Ovary (tissue), 3 donors: ENCODE results near the gene MASP2.

ENCODE experiments used
- CTCF ChIP-seq, 3 donors: fragments of 450-650 bp in 2 of 3; fragments of 200-600 bp in 1 of 3; IDR thresholded peaks; one replicate each; pipeline versions ENCODE4 v1.5.1 to v1.8.0; 2016 to 2022; ENCODE audit warnings: antibody characterized with exemption in 3 of 3, mild to moderate bottlenecking in 1 of 3
- EP300 ChIP-seq: sonication (generic); formaldehyde crosslinking; IDR thresholded peaks from one replicate; pipeline ENCODE4 v1.6.1; 2017; ENCODE audit warnings: antibody characterized with exemption
- POLR2A ChIP-seq: fragments of 450-650 bp; IDR thresholded peaks from one replicate; pipeline ENCODE4 v1.6.1; 2017; ENCODE audit warnings: antibody characterized with exemption, mild to moderate bottlenecking, moderate library complexity
- donor health status: DM: no; HTN: no; CAD: no.

GRCh38 chr1:11059968-11060830, 13.2 kb upstream of the MASP2 start, which contains the start of gene SRM:
- peak in 2 of 3 donors; percentile 83 to 89 for TF ChIP-seq CTCF (IDR thresholded peaks at IDR 0.05)
- peak; percentile 48 for TF ChIP-seq POLR2A
- no peak for TF ChIP-seq EP300
